HCT116 (cell line): Measurements from ENCODE around the gene CDK18. TPM values are rescaled to one million over a fixed set of nuclear protein-coding genes. Genes with fewer than 3 reads are reported as not detected.

Experiments used
- ATAC-seq: fragments of 200-7000 bp; cut with Tn5 transposase; 2 replicates; pipeline ENCODE4 v1.9.1; 2020; ENCODE audit warnings: mild to moderate bottlenecking, moderate library complexity
- BruUV-seq: library from RNA; stranded (reverse); fragments of 400-500 nt; replicated peaks from 2 replicates; lab custom pipeline; 2021; lab: Mats Ljungman, UMichigan
- CTCF ChIA-PET: fragments of 300-600 bp; sonication (Branson Sonifier 250); formaldehyde crosslinking; loops from one replicate; lab custom pipeline; 2021; ENCODE audit warnings: antibody characterized with exemption; lab: Charles Lee
- POLR2A ChIA-PET: fragments of 300-600, 350-600 bp; sonication (Branson Sonifier 250); formaldehyde crosslinking; loops from one replicate; lab custom pipeline; 2021; ENCODE audit warnings: antibody characterized with exemption; lab: Charles Lee
- RAD21 ChIA-PET, 2 experiments: fragments of 300-600 bp; sonication (Branson Sonifier 250); formaldehyde crosslinking; loops; one replicate each; lab custom pipeline; 2023; ENCODE audit warnings: low total read pairs in 2 of 2; ENCODE audit not compliant: uncharacterized antibody in 2 of 2, unreplicated experiment in 2 of 2, low non-redundant PET in 1 of 2; lab: Charles Lee
- DNase-seq: peaks from one replicate; pipeline ENCODE4 v3.0.0-alpha.2; 2010; ENCODE audit warnings: low read depth, low spot score
- H2AFZ ChIP-seq: fragments of 200-600 bp; shearing (Covaris generic), sonication (generic); 2 replicates; pipeline ENCODE4 v1.6.1; 2017; ENCODE audit warnings: low read depth, mixed run types, mixed read lengths, antibody characterized with exemption, low read length; ENCODE audit not compliant: poor library complexity, severe bottlenecking
- H3K27ac ChIP-seq: 2 replicates; pipeline ENCODE4 v1.5.1; 2012; ENCODE audit warnings: low read depth, low read length
- H3K27me3 ChIP-seq: fragments of 200-600 bp; sonication (generic); 2 replicates; pipeline ENCODE4 v1.6.1; 2016; ENCODE audit warnings: mixed run types, low read length, mixed read lengths; ENCODE audit not compliant: insufficient read depth
- H3K36me3 ChIP-seq, 2 experiments: fragments of 200-500 bp in 1 of 2; fragments of 200-600 bp in 1 of 2; sonication (Bioruptor generic) in 1 of 2; sonication (generic) in 1 of 2; 2 replicates each; pipeline versions ENCODE4 v1.5.1 to v1.6.1; 2014 to 2016; ENCODE audit warnings: low read length in 2 of 2, inconsistent platforms in 1 of 2, mixed read lengths in 1 of 2, mixed run types in 1 of 2; ENCODE audit not compliant: insufficient read depth in 2 of 2, control insufficient read depth in 1 of 2
- H3K4me1 ChIP-seq, 2 experiments: fragments of 200-600 bp in 1 of 2; sonication (generic) in 1 of 2; 2 replicates each; pipeline versions ENCODE4 v1.5.1 to v1.6.1; 2012 to 2017; ENCODE audit warnings: low read length in 2 of 2, inconsistent platforms in 1 of 2, mild to moderate bottlenecking in 1 of 2, mixed read lengths in 1 of 2, mixed run types in 1 of 2, moderate library complexity in 1 of 2; ENCODE audit not compliant: insufficient read depth in 2 of 2, control insufficient read depth in 1 of 2
- H3K4me2 ChIP-seq: fragments of 200-600 bp; sonication (generic); 2 replicates; pipeline ENCODE4 v1.6.1; 2017; ENCODE audit warnings: mixed run types, low read length, mixed read lengths
- H3K4me3 ChIP-seq, 2 experiments: fragments of 200-600 bp in 1 of 2; sonication (generic) in 1 of 2; replicated peaks in 1 of 2; 2 replicates each; pipeline ENCODE4 v1.5.1; 2011 to 2016; ENCODE audit warnings: low read length in 2 of 2, control low read depth in 1 of 2, low read depth in 1 of 2, mild to moderate bottlenecking in 1 of 2, mixed read lengths in 1 of 2, mixed run types in 1 of 2
- H3K79me2 ChIP-seq: fragments of 200-600 bp; sonication (generic); 2 replicates; pipeline ENCODE4 v1.6.1; 2017; ENCODE audit warnings: mild to moderate bottlenecking, mixed run types, low read length, moderate library complexity, mixed read lengths; ENCODE audit not compliant: insufficient read depth
- H3K9ac ChIP-seq: fragments of 200-600 bp; sonication (generic); 2 replicates; pipeline ENCODE4 v1.6.1; 2016; ENCODE audit warnings: low read length, mixed read lengths
- H3K9me2 ChIP-seq: fragments of 200-600 bp; sonication (generic), shearing (Covaris generic); 2 replicates; pipeline ENCODE4 v1.6.1; 2017; ENCODE audit warnings: mixed run types, mild to moderate bottlenecking, moderate library complexity; ENCODE audit not compliant: insufficient read depth
- H3K9me3 ChIP-seq, 2 experiments: fragments of 200-500 bp in 1 of 2; fragments of 200-600 bp in 1 of 2; sonication (Bioruptor generic) in 1 of 2; sonication (generic) in 1 of 2; 2 replicates each; pipeline ENCODE4 v1.6.1; 2014 to 2017; ENCODE audit warnings: low read length in 2 of 2, mixed read lengths in 2 of 2, inconsistent platforms in 1 of 2, low read depth in 1 of 2, mild to moderate bottlenecking in 1 of 2, mixed run types in 1 of 2, moderate library complexity in 1 of 2; ENCODE audit not compliant: control insufficient read depth in 1 of 2, insufficient read depth in 1 of 2
- H4K20me1 ChIP-seq: fragments of 200-600 bp; sonication (generic), shearing (Covaris generic); 2 replicates; pipeline ENCODE4 v1.6.1; 2017; ENCODE audit warnings: mixed run types, mild to moderate bottlenecking, moderate library complexity; ENCODE audit not compliant: insufficient read depth
- CEBPB ChIP-seq: IDR thresholded peaks from 2 replicates; pipeline ENCODE4 v1.6.1; 2012; ENCODE audit warnings: low read depth
- EGR1 ChIP-seq: IDR thresholded peaks from 2 replicates; pipeline ENCODE4 v1.6.1; 2012; ENCODE audit warnings: low read depth
- ELF1 ChIP-seq: IDR thresholded peaks from 2 replicates; pipeline ENCODE4 v1.6.1; 2012; ENCODE audit warnings: low read depth, borderline replicate concordance
- EZH2 ChIP-seq: fragments of 200-600 bp; sonication (generic); IDR thresholded peaks from 2 replicates; pipeline ENCODE4 v1.6.1; 2017; ENCODE audit warnings: antibody characterized with exemption, mixed run types
- FOSL1 ChIP-seq: IDR thresholded peaks from 2 replicates; pipeline ENCODE4 v1.6.1; 2012; ENCODE audit warnings: low read depth
- MAX ChIP-seq: IDR thresholded peaks from 2 replicates; pipeline ENCODE4 v1.6.1; 2012
- POLR2A ChIP-seq: IDR thresholded peaks from 2 replicates; pipeline ENCODE4 v1.7.0; 2011; ENCODE audit warnings: borderline replicate concordance; ENCODE audit not compliant: insufficient read depth, insufficient read length; ENCODE audit errors: extremely low read depth
- REST ChIP-seq: IDR thresholded peaks from 2 replicates; pipeline ENCODE4 v1.6.1; 2012; ENCODE audit warnings: low read depth
- SIN3A ChIP-seq: IDR thresholded peaks from 2 replicates; pipeline ENCODE4 v1.6.1; 2012; ENCODE audit warnings: low read depth
- SP1 ChIP-seq: IDR thresholded peaks from 2 replicates; pipeline ENCODE4 v1.6.1; 2012; ENCODE audit warnings: low read depth
- SRF ChIP-seq: IDR thresholded peaks from 2 replicates; pipeline ENCODE4 v1.6.1; 2012; ENCODE audit warnings: low read depth
- TCF7L2 ChIP-seq: IDR thresholded peaks from 2 replicates; pipeline ENCODE4 v1.7.0; 2011; ENCODE audit warnings: borderline replicate concordance, inconsistent platforms; ENCODE audit not compliant: insufficient read depth, insufficient read length; ENCODE audit errors: extremely low read depth
- ZBTB33 ChIP-seq: IDR thresholded peaks from 2 replicates; pipeline ENCODE4 v1.6.1; 2011; ENCODE audit warnings: mild to moderate bottlenecking, low read length, moderate library complexity; ENCODE audit not compliant: insufficient replicate concordance; ENCODE audit errors: extremely low read depth
- ZNF274 ChIP-seq: fragments of 200-500 bp; sonication (Bioruptor generic); IDR thresholded peaks from 2 replicates; pipeline ENCODE4 v1.6.1; 2014; ENCODE audit warnings: mild to moderate bottlenecking, low read depth, low read length, inconsistent platforms
- intact Hi-C: fragments of 100-400 bp; cut with micrococcal nuclease; formaldehyde crosslinking; loops from 2 replicates; pipeline ENCODE4 v1.10.0; 2022
- total RNA-seq: library from RNA; stranded (reverse); gene quantifications from one replicate; pipeline ENCODE4 v1.2.1, GENCODE V29; 2021; ENCODE audit not compliant: unreplicated experiment

CDK18 gene
- total RNA-seq, 1 experiment from 2014 or later = 32.0 TPM

- Histone ChIP-seq H3K9me3 (no peaks in the 10 kb centered on the region), H3K9me2 (no peaks in the 10 kb centered on the region), H4K20me1 (no peaks in the 10 kb centered on the region), H3K36me3 (no peaks in the 10 kb centered on the region), H3K27ac (no peak overlapping the region), H3K79me2 (peaks cover 17% of the 10 kb centered on the region; the same call in 1 of the 2 replicates), H3K27me3 (no peaks in the 10 kb centered on the region), H3K4me1 (peaks cover 11 to 46% of the 10 kb centered on the region in 2 experiments), H3K9ac (no peak overlapping the region), H2AFZ (no peak overlapping the region), H3K4me2 (no peak overlapping the region), H3K4me3 (no peak overlapping the region)
- ChIA-PET CTCF (no interaction called here), RAD21 (no interaction called here), POLR2A (no interaction called here)
- BruUV-seq = no TSS peak
- DNase-seq = no peak
- intact Hi-C loops = no loop called here
- ATAC-seq = no peak
- TF ChIP-seq REST (no peak), EZH2 (no peak), TCF7L2 (no peak), SRF (no peak), SIN3A (no peak), CEBPB (no peak), FOSL1 (no peak), MAX (no peak), ZBTB33 (no peak), ELF1 (no peak), SP1 (no peak), EGR1 (no peak), ZNF274 (no peak), POLR2A (no peak)
Observed at GRCh38 chr1:205510308-205510950, 6.0 kb downstream of the CDK18 start.
